ENCODE results near the gene SPDYE3. TPM values are rescaled to one million over a fixed set of nuclear protein-coding genes. Genes with fewer than 3 reads are reported as not detected.
"Not testable (repeated sequence)": the region's sequence is repeated elsewhere in the genome, so short reads cannot be mapped to it uniquely, and the experiment has no call there.

SPDYE3 gene, protein sequence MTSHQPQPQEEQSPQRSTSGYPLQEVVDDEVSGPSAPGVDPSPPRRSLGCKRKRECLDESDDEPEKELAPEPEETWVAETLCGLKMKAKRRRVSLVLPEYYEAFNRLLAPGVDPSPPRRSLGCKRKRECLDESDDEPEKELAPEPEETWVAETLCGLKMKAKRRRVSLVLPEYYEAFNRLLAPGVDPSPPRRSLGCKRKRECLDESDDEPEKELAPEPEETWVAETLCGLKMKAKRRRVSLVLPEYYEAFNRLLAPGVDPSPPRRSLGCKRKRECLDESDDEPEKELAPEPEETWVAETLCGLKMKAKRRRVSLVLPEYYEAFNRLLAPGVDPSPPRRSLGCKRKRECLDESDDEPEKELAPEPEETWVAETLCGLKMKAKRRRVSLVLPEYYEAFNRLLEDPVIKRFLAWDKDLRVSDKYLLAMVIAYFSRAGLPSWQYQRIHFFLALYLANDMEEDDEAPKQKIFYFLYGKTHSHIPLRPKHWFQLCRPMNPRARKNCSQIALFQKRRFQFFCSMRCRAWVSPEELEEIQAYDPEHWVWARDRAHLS
- not detected for total RNA-seq
- not detected for polyA plus RNA-seq
- long read RNA-seq, donor 1, partial matches to known transcripts, result 0 of 7 reads
- long read RNA-seq, donor 1, other reads (novel, unspliced or antisense), result 7 of 7 reads
- long read RNA-seq, donor 2, partial matches to known transcripts, result 0 of 29 reads
- long read RNA-seq, donor 2, other reads (novel, unspliced or antisense), result 29 of 29 reads

GRCh38 chr7:100307402-100307801, at the start of gene SPDYE3:
Gene SPDYE3 (plus strand): TSS chr7:100307702. CDS start chr7:100307886, 184 bp downstream.
- H3K4me1 ChIP-seq (ENCODE audit: control insufficient read depth in 1 of 2, insufficient read depth in 2 of 2, low read length in 2 of 2); H3K27ac ChIP-seq (ENCODE audit: low read depth in 1 of 2, low read length in 2 of 2); H3K4me3 ChIP-seq (ENCODE audit: low read length in 2 of 2); intact Hi-C loops (cut with DNase I); DNase-seq; H3K9me3 ChIP-seq (ENCODE audit: control insufficient read depth, low read length); H3K27me3 ChIP-seq (ENCODE audit: control insufficient read depth in 1 of 2, insufficient read depth in 2 of 2, low read length in 1 of 2); ATAC-seq (ENCODE audit: low FRiP score); H3K36me3 ChIP-seq (ENCODE audit: control insufficient read depth in 1 of 2, insufficient read depth in 2 of 2, low read length in 1 of 2): not testable (repeated sequence)
- WGBS, 2 donors, result 93 to 96% methylated on average over 6 to 7 of the region's 8 CpGs

DNA sequence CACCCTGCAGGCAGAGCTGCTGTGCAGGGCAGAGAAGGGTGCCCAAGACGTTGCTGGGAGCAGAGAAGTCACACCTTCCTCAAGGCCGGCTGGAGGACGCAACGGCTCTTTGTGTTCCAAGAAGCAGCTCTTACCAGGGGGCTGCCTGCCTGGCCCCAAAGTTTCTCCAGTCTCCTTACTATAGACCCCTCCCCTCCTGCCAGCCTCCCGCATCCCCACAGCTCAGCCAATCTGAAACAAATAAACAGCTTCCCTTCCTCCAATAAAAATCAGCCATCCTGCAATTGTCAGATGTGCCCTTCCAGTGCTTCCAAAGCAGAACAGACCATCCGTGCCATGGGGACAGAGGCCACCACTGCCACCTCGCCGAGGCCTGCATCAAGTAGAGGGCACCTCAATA, 47.5 kb upstream of the SPDYE3 start:
- intact Hi-C loops (cut with DNase I); DNase-seq; ATAC-seq (ENCODE audit: low FRiP score); H3K27ac ChIP-seq (ENCODE audit: low read depth in 1 of 2, low read length in 2 of 2); H3K27me3 ChIP-seq (ENCODE audit: control insufficient read depth in 1 of 2, insufficient read depth in 2 of 2, low read length in 1 of 2); H3K36me3 ChIP-seq (ENCODE audit: control insufficient read depth in 1 of 2, insufficient read depth in 2 of 2, low read length in 1 of 2); H3K9me3 ChIP-seq (ENCODE audit: control insufficient read depth, low read length); H3K4me3 ChIP-seq (ENCODE audit: low read length in 2 of 2); H3K4me1 ChIP-seq (ENCODE audit: control insufficient read depth in 1 of 2, insufficient read depth in 2 of 2, low read length in 2 of 2): not testable (repeated sequence)
- 81 to 87% methylated on average over 8 of the region's 8 CpGs for whole genome bisulfite sequencing, 2 donors

- 96% methylated on average over 4 of the region's 4 CpGs for WGBS, 2 donors
- H3K4me1 ChIP-seq (ENCODE audit: control insufficient read depth in 1 of 2, insufficient read depth in 2 of 2, low read length in 2 of 2); H3K9me3 ChIP-seq (ENCODE audit: control insufficient read depth, low read length); H3K27me3 ChIP-seq (ENCODE audit: control insufficient read depth in 1 of 2, insufficient read depth in 2 of 2, low read length in 1 of 2); H3K36me3 ChIP-seq (ENCODE audit: control insufficient read depth in 1 of 2, insufficient read depth in 2 of 2, low read length in 1 of 2); DNase-seq; ATAC-seq (ENCODE audit: low FRiP score); intact Hi-C loops (cut with DNase I); H3K27ac ChIP-seq (ENCODE audit: low read depth in 1 of 2, low read length in 2 of 2); H3K4me3 ChIP-seq (ENCODE audit: low read length in 2 of 2): not testable (repeated sequence)
Measured at GRCh38 chr7:100262896-100263295, 44.6 kb upstream of the SPDYE3 start.

GRCh38 chr7:100264223-100264622, 43.3 kb upstream of the SPDYE3 start:
- 95% methylated on average over 4 of the region's 4 CpGs for WGBS, 2 donors
- DNase-seq; ATAC-seq (ENCODE audit: low FRiP score); H3K27me3 ChIP-seq (ENCODE audit: control insufficient read depth in 1 of 2, insufficient read depth in 2 of 2, low read length in 1 of 2); H3K9me3 ChIP-seq (ENCODE audit: control insufficient read depth, low read length); H3K36me3 ChIP-seq (ENCODE audit: control insufficient read depth in 1 of 2, insufficient read depth in 2 of 2, low read length in 1 of 2); H3K4me1 ChIP-seq (ENCODE audit: control insufficient read depth in 1 of 2, insufficient read depth in 2 of 2, low read length in 2 of 2); intact Hi-C loops (cut with DNase I); H3K27ac ChIP-seq (ENCODE audit: low read depth in 1 of 2, low read length in 2 of 2); H3K4me3 ChIP-seq (ENCODE audit: low read length in 2 of 2): not testable (repeated sequence)

DNA sequence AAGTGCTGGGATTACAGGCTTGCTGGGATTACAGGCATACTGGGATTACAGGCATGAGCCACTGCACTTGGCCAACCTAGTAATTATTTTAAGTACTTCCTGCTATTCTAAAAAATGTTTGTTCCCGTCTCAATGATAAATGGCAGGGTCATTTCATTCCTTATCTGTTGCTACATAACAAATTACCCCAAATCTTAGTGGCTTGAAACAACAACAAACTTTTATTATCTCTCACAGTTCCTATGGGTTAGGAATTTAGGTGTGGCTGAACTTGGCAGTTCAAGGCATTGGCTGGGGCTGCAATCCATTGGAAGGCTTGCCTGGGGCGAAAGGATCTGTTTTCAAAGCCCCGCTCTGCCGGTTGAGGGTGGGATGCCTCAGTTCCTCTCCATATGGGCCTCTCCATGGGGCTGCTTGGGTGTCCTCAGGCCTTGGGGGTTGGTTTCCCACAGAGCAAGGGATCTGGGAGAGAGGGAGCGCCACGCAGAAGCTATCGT, 42.8 kb upstream of the SPDYE3 start:
- H3K4me1 ChIP-seq (ENCODE audit: control insufficient read depth in 1 of 2, insufficient read depth in 2 of 2, low read length in 2 of 2); intact Hi-C loops (cut with DNase I); H3K27me3 ChIP-seq (ENCODE audit: control insufficient read depth in 1 of 2, insufficient read depth in 2 of 2, low read length in 1 of 2); DNase-seq; H3K36me3 ChIP-seq (ENCODE audit: control insufficient read depth in 1 of 2, insufficient read depth in 2 of 2, low read length in 1 of 2); H3K4me3 ChIP-seq (ENCODE audit: low read length in 2 of 2); H3K27ac ChIP-seq (ENCODE audit: low read depth in 1 of 2, low read length in 2 of 2); H3K9me3 ChIP-seq (ENCODE audit: control insufficient read depth, low read length): not testable (repeated sequence)
- WGBS, 2 donors, result 78 to 85% methylated on average over 6 to 7 of the region's 7 CpGs
- peak; percentile 51 for ATAC-seq (ENCODE audit: low FRiP score)

GRCh38 chr7:100265851-100266250, 41.7 kb upstream of the SPDYE3 start:
- WGBS, 2 donors, result 84 to 88% methylated on average over 5 of the region's 5 CpGs
- H3K36me3 ChIP-seq (ENCODE audit: control insufficient read depth in 1 of 2, insufficient read depth in 2 of 2, low read length in 1 of 2); H3K4me3 ChIP-seq (ENCODE audit: low read length in 2 of 2); DNase-seq; H3K4me1 ChIP-seq (ENCODE audit: control insufficient read depth in 1 of 2, insufficient read depth in 2 of 2, low read length in 2 of 2); ATAC-seq (ENCODE audit: low FRiP score); intact Hi-C loops (cut with DNase I); H3K9me3 ChIP-seq (ENCODE audit: control insufficient read depth, low read length); H3K27ac ChIP-seq (ENCODE audit: low read depth in 1 of 2, low read length in 2 of 2); H3K27me3 ChIP-seq (ENCODE audit: control insufficient read depth in 1 of 2, insufficient read depth in 2 of 2, low read length in 1 of 2): not testable (repeated sequence)

GRCh38 chr7:100266576-100267354, 40.7 kb upstream of the SPDYE3 start:
- intact Hi-C loops (cut with DNase I), result no loop called here
- H3K9me3 ChIP-seq (ENCODE audit: control insufficient read depth, low read length), result no peaks in the 10 kb centered on the region
- no peak overlapping the region for H3K4me3 ChIP-seq (ENCODE audit: low read length in 2 of 2)
- no peaks in the 10 kb centered on the region for H3K27me3 ChIP-seq (ENCODE audit: control insufficient read depth in 1 of 2, insufficient read depth in 2 of 2, low read length in 1 of 2)
- ATAC-seq (ENCODE audit: low FRiP score), result no peak
- H3K36me3 ChIP-seq (ENCODE audit: control insufficient read depth in 1 of 2, insufficient read depth in 2 of 2, low read length in 1 of 2), result no peaks in the 10 kb centered on the region
- no peaks in the 10 kb centered on the region for H3K4me1 ChIP-seq (ENCODE audit: control insufficient read depth in 1 of 2, insufficient read depth in 2 of 2, low read length in 2 of 2)
- DNase-seq, result no peak
- 87 to 93% methylated on average over 10 of the region's 10 CpGs for WGBS, 2 donors
- no peak overlapping the region for H3K27ac ChIP-seq (ENCODE audit: low read depth in 1 of 2, low read length in 2 of 2)

DNA sequence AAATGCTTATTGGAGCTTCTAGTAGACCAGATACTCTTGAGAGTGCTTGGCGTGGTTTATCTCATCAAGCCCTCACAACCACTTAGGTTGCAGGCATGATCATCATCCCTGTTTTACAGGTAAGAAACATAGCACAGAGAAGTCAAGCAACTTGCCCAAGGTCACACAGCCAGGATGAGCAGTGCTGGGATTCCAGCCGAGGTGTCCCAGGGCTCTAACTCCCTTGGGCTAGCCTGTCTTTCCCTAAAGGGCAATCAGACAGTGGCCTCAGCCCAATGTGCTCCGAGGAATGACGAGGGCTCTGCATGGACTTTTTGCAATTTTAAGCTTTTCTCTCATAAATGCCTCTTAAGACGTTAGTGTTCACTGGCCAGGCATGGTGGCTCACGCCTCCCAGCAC, 39.9 kb upstream of the SPDYE3 start:
- WGBS, 2 donors, result 90 to 92% methylated on average over 6 of the region's 6 CpGs
- intact Hi-C loops (cut with DNase I), result no loop called here
- DNase-seq, result no peak

More for the DNA sequence above, 39.9 kb upstream of the SPDYE3 start:
- no peaks in the 10 kb centered on the region for H3K4me1 ChIP-seq (ENCODE audit: control insufficient read depth in 1 of 2, insufficient read depth in 2 of 2, low read length in 2 of 2)
- no peaks in the 10 kb centered on the region for H3K9me3 ChIP-seq (ENCODE audit: control insufficient read depth, low read length)
- no peak for ATAC-seq (ENCODE audit: low FRiP score)
- no peaks in the 10 kb centered on the region for H3K36me3 ChIP-seq (ENCODE audit: control insufficient read depth in 1 of 2, insufficient read depth in 2 of 2, low read length in 1 of 2)
- H3K4me3 ChIP-seq (ENCODE audit: low read length in 2 of 2), result no peak overlapping the region
- no peak overlapping the region for H3K27ac ChIP-seq (ENCODE audit: low read depth in 1 of 2, low read length in 2 of 2)
- H3K27me3 ChIP-seq (ENCODE audit: control insufficient read depth in 1 of 2, insufficient read depth in 2 of 2, low read length in 1 of 2), result no peaks in the 10 kb centered on the region

All from aorta (tissue), 5 donors.